Measurements from ENCODE around the gene MS4A8.
"Not testable (repeated sequence)": the region's sequence is repeated elsewhere in the genome, so short reads cannot be mapped to it uniquely, and the experiment has no call there.

MS4A8 gene

DNA sequence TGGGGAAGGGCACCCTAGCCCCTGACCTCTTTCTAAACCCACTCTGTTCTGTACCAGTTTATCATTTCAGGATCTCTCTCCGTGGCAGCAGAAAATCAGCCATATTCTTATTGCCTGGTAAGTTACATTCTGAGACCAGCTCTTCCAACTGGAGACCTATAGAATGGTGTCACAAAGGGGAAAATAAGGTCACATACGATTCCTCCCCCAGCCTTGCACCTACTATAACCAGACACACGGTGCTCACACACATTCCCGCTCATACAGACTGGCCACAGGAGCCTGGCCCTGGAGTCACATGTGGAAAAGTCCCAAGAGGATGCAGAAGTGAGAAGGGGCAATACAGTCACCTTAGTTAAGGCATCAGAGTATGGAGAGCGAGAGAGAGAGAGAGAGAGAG is 7.5 kb downstream of the MS4A8 start:
- no peak for DNase-seq (ENCODE audit: low read depth)
- no peak overlapping the region for H3K4me3 ChIP-seq (ENCODE audit: control insufficient read depth, low read depth, low read length)
- TF ChIP-seq, protein P1, sequence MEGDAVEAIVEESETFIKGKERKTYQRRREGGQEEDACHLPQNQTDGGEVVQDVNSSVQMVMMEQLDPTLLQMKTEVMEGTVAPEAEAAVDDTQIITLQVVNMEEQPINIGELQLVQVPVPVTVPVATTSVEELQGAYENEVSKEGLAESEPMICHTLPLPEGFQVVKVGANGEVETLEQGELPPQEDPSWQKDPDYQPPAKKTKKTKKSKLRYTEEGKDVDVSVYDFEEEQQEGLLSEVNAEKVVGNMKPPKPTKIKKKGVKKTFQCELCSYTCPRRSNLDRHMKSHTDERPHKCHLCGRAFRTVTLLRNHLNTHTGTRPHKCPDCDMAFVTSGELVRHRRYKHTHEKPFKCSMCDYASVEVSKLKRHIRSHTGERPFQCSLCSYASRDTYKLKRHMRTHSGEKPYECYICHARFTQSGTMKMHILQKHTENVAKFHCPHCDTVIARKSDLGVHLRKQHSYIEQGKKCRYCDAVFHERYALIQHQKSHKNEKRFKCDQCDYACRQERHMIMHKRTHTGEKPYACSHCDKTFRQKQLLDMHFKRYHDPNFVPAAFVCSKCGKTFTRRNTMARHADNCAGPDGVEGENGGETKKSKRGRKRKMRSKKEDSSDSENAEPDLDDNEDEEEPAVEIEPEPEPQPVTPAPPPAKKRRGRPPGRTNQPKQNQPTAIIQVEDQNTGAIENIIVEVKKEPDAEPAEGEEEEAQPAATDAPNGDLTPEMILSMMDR (IDR thresholded peaks at IDR 0.05; ENCODE audit: control insufficient read depth, insufficient read depth, low read depth, low read length, missing control alignments): no peak

DNA sequence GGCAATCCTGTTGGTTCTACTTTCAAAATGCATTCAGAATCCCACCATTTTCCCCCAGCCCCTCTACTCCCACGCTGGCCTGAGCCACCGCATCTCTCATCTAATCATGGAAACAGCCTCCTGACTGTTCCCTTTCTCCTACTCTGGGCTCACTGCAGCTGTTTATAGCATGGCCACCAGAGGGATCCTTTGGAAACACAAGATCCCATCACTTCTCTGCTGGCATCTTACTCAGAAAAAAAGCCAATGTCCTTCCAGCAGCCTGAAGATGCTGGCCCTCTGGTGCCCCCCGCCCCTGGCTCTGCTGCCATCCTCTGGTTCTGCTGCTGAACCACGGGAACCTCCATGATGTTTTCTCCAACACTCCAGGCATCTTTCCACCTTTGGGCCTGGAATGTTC is 11.1 kb downstream of the MS4A8 start:
- TF ChIP-seq, protein P1 (IDR thresholded peaks at IDR 0.05; ENCODE audit: control insufficient read depth, insufficient read depth, low read depth, low read length, missing control alignments): no peak
- no peak overlapping the region for H3K4me3 ChIP-seq (ENCODE audit: control insufficient read depth, low read depth, low read length)
- no peak for DNase-seq (ENCODE audit: low read depth)

DNA sequence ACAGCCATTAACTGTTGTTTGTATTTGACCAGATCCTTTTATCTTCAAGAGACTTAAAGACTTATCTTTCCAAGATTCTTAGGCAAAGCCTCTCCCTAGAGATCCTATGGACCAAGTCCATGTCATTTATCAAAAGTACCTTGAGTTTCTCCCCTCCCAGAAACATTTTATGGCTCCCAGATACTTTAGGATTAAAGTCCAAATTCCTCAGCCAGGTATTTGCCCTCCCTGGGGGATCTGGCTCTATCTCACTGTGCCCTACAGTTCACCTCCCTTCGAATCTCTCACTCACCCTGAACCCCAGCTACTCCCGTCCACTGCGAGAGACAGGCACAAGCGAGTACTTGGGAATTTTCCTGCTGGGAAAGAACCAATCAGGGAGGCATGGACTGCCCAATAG is 11.9 kb downstream of the MS4A8 start:
- no peak for DNase-seq (ENCODE audit: low read depth)
- TF ChIP-seq, protein P1 (IDR thresholded peaks at IDR 0.05; ENCODE audit: control insufficient read depth, insufficient read depth, low read depth, low read length, missing control alignments): no peak

DNA sequence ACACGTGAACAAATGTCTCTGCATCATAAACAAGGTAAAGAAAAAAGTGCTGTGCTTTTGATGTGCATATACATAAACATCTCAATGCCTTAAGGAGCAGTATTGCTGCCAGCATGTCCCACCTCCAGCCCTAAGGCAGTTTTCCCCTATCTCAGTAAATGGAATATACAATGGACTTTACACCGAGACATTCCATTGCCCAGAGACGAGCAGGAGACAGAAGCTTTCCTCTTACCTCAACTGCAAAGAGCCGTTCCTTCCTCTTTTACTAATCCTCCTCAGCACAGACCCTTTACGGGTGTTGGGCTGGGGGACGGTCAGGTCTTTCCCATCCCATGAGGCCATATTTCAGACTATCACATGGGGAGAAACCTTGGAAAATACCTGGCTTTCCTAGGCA is 14.0 kb downstream of the MS4A8 start:
- not testable (repeated sequence) for H3K4me3 ChIP-seq (ENCODE audit: control insufficient read depth, low read depth, low read length); DNase-seq (ENCODE audit: low read depth)

More for the DNA sequence above, 11.9 kb downstream of the MS4A8 start:
- no peak overlapping the region for H3K4me3 ChIP-seq (ENCODE audit: control insufficient read depth, low read depth, low read length)

DNA sequence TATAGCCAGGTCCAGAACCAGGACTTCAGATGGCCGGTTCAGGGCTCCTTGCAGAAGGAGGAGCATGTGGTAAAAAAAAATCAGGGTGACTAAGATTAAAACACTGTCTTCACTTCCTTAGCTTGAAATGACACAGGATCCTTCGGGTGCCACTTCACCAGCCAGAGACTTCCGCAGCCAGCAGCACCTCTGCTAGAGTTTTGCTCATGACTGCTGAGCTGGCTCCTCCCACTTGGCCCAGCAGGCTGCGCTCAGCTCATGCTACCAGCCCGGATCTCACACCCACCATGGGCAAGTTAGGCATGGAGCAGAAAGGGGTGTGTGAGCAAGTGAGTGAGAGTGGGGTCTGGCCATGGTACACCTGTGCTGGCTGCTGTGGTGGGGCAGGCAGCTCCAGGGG is 18.5 kb downstream of the MS4A8 start:
- no peak overlapping the region for H3K4me3 ChIP-seq (ENCODE audit: control insufficient read depth, low read depth, low read length)
- DNase-seq (ENCODE audit: low read depth): no peak
- TF ChIP-seq, protein P1 (IDR thresholded peaks at IDR 0.05; ENCODE audit: control insufficient read depth, insufficient read depth, low read depth, low read length, missing control alignments): no peak

DNA sequence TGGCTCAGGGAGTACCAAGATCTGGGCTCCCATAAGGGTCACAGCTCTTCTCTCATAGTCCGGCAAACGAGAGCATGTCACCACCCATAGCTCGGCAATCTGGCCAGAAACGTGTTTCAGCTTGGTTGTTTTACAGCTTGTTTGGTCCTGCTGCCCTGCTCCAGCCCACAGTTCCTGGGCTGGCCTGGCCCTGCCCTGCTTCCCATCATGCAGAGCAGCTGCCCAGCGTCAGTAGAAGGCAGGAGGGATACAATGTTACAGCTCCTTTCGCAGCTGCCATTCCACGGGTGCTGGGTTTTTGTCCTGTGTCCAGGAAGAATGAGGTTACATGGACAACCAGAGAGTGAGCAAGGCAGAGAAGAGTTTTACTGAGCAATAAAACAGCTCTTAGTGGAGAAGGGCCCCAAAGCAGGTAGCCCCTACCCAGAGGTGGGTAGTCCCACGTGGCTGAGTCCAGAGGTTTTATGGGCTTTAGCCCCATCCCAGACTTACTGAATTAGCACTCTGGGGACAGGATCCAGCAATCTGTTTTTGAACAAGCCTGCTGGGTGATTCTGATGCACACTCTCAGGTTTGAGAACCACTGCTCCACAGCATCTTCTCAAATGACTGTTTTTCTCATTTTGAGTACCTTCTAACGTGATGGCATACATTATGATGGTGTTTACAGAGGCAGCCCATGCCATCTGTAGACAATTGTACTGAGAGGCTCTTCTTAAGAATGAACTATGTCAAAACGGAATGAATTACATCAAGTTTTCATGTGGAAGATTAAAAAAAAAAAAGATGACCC is 19.3 kb downstream of the MS4A8 start:
- H3K4me3 ChIP-seq (ENCODE audit: control insufficient read depth, low read depth, low read length): no peak overlapping the region
- no peak for DNase-seq (ENCODE audit: low read depth)
- TF ChIP-seq, protein P1 (IDR thresholded peaks at IDR 0.05; ENCODE audit: control insufficient read depth, insufficient read depth, low read depth, low read length, missing control alignments): no peak

DNA sequence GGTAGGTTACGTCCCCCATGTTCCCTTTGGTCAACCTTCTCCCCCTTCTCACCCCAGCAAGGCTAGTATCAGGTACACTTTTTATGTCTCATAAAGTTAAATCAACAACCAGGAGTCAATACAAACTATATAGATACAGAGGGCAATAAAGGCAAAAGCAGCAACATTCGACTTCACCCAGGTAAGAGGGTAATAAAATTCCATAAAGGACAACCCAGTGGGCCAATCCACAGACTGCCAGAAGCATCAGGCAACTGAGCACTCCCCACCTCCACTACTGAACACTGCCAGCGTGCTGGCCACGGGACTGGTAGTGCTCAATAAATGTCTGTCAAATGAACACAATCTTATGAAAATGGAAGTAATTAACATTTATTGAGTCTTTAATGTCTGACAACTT is 20.0 kb downstream of the MS4A8 start:
- TF ChIP-seq, protein P1 (IDR thresholded peaks at IDR 0.05; ENCODE audit: control insufficient read depth, insufficient read depth, low read depth, low read length, missing control alignments): no peak
- no peak overlapping the region for H3K4me3 ChIP-seq (ENCODE audit: control insufficient read depth, low read depth, low read length)
- no peak for DNase-seq (ENCODE audit: low read depth)

Data from AG09309 (cell line).